HCT116 (cell line): ENCODE results near the gene SHKBP1. TPM values are rescaled to one million over a fixed set of nuclear protein-coding genes. Genes with fewer than 3 reads are reported as not detected.
A peak's percentile ranks its signal among the peaks of the same experiment; 100 is the strongest.

ENCODE experiments used
- ATAC-seq: fragments of 200-7000 bp; cut with Tn5 transposase; 2 replicates; pipeline ENCODE4 v1.9.1; 2020; ENCODE audit warnings: mild to moderate bottlenecking, moderate library complexity
- BruUV-seq: library from RNA; stranded (reverse); fragments of 400-500 nt; replicated peaks from 2 replicates; lab custom pipeline; 2021; lab: Mats Ljungman, UMichigan
- CTCF ChIA-PET: fragments of 300-600 bp; sonication (Branson Sonifier 250); formaldehyde crosslinking; loops from one replicate; lab custom pipeline; 2021; ENCODE audit warnings: antibody characterized with exemption; lab: Charles Lee
- POLR2A ChIA-PET: fragments of 300-600, 350-600 bp; sonication (Branson Sonifier 250); formaldehyde crosslinking; loops from one replicate; lab custom pipeline; 2021; ENCODE audit warnings: antibody characterized with exemption; lab: Charles Lee
- RAD21 ChIA-PET, 2 experiments: fragments of 300-600 bp; sonication (Branson Sonifier 250); formaldehyde crosslinking; loops; one replicate each; lab custom pipeline; 2023; ENCODE audit warnings: low total read pairs in 2 of 2; ENCODE audit not compliant: uncharacterized antibody in 2 of 2, unreplicated experiment in 2 of 2, low non-redundant PET in 1 of 2; lab: Charles Lee
- DNase-seq: peaks from one replicate; pipeline ENCODE4 v3.0.0-alpha.2; 2010; ENCODE audit warnings: low read depth, low spot score
- H2AFZ ChIP-seq: fragments of 200-600 bp; shearing (Covaris generic), sonication (generic); 2 replicates; pipeline ENCODE4 v1.6.1; 2017; ENCODE audit warnings: low read depth, mixed run types, mixed read lengths, antibody characterized with exemption, low read length; ENCODE audit not compliant: poor library complexity, severe bottlenecking
- H3K27ac ChIP-seq: 2 replicates; pipeline ENCODE4 v1.5.1; 2012; ENCODE audit warnings: low read depth, low read length
- H3K27me3 ChIP-seq: fragments of 200-600 bp; sonication (generic); 2 replicates; pipeline ENCODE4 v1.6.1; 2016; ENCODE audit warnings: mixed run types, low read length, mixed read lengths; ENCODE audit not compliant: insufficient read depth
- H3K36me3 ChIP-seq, 2 experiments: fragments of 200-500 bp in 1 of 2; fragments of 200-600 bp in 1 of 2; sonication (Bioruptor generic) in 1 of 2; sonication (generic) in 1 of 2; 2 replicates each; pipeline versions ENCODE4 v1.5.1 to v1.6.1; 2014 to 2016; ENCODE audit warnings: low read length in 2 of 2, inconsistent platforms in 1 of 2, mixed read lengths in 1 of 2, mixed run types in 1 of 2; ENCODE audit not compliant: insufficient read depth in 2 of 2, control insufficient read depth in 1 of 2
- H3K4me1 ChIP-seq, 2 experiments: fragments of 200-600 bp in 1 of 2; sonication (generic) in 1 of 2; 2 replicates each; pipeline versions ENCODE4 v1.5.1 to v1.6.1; 2012 to 2017; ENCODE audit warnings: low read length in 2 of 2, inconsistent platforms in 1 of 2, mild to moderate bottlenecking in 1 of 2, mixed read lengths in 1 of 2, mixed run types in 1 of 2, moderate library complexity in 1 of 2; ENCODE audit not compliant: insufficient read depth in 2 of 2, control insufficient read depth in 1 of 2
- H3K4me2 ChIP-seq: fragments of 200-600 bp; sonication (generic); 2 replicates; pipeline ENCODE4 v1.6.1; 2017; ENCODE audit warnings: mixed run types, low read length, mixed read lengths
- H3K4me3 ChIP-seq, 2 experiments: fragments of 200-600 bp in 1 of 2; sonication (generic) in 1 of 2; replicated peaks in 1 of 2; 2 replicates each; pipeline ENCODE4 v1.5.1; 2011 to 2016; ENCODE audit warnings: low read length in 2 of 2, control low read depth in 1 of 2, low read depth in 1 of 2, mild to moderate bottlenecking in 1 of 2, mixed read lengths in 1 of 2, mixed run types in 1 of 2
- H3K79me2 ChIP-seq: fragments of 200-600 bp; sonication (generic); 2 replicates; pipeline ENCODE4 v1.6.1; 2017; ENCODE audit warnings: mild to moderate bottlenecking, mixed run types, low read length, moderate library complexity, mixed read lengths; ENCODE audit not compliant: insufficient read depth
- H3K9ac ChIP-seq: fragments of 200-600 bp; sonication (generic); 2 replicates; pipeline ENCODE4 v1.6.1; 2016; ENCODE audit warnings: low read length, mixed read lengths
- H3K9me2 ChIP-seq: fragments of 200-600 bp; sonication (generic), shearing (Covaris generic); 2 replicates; pipeline ENCODE4 v1.6.1; 2017; ENCODE audit warnings: mixed run types, mild to moderate bottlenecking, moderate library complexity; ENCODE audit not compliant: insufficient read depth
- H3K9me3 ChIP-seq, 2 experiments: fragments of 200-500 bp in 1 of 2; fragments of 200-600 bp in 1 of 2; sonication (Bioruptor generic) in 1 of 2; sonication (generic) in 1 of 2; 2 replicates each; pipeline ENCODE4 v1.6.1; 2014 to 2017; ENCODE audit warnings: low read length in 2 of 2, mixed read lengths in 2 of 2, inconsistent platforms in 1 of 2, low read depth in 1 of 2, mild to moderate bottlenecking in 1 of 2, mixed run types in 1 of 2, moderate library complexity in 1 of 2; ENCODE audit not compliant: control insufficient read depth in 1 of 2, insufficient read depth in 1 of 2
- H4K20me1 ChIP-seq: fragments of 200-600 bp; sonication (generic), shearing (Covaris generic); 2 replicates; pipeline ENCODE4 v1.6.1; 2017; ENCODE audit warnings: mixed run types, mild to moderate bottlenecking, moderate library complexity; ENCODE audit not compliant: insufficient read depth
- CTCF ChIP-seq, 3 experiments: fragments of 200-600 bp in 1 of 3; sonication (generic) in 1 of 3; IDR thresholded peaks in 2 of 3; conservative IDR thresholded peaks in 1 of 3; 2 replicates each; pipeline ENCODE4 v1.5.1; 2012 to 2017; ENCODE audit warnings: low read depth in 2 of 3, low read length in 2 of 3, antibody characterized with exemption in 1 of 3, borderline replicate concordance in 1 of 3, control low read depth in 1 of 3, mild to moderate bottlenecking in 1 of 3, mixed read lengths in 1 of 3, mixed run types in 1 of 3, moderate library complexity in 1 of 3; ENCODE audit not compliant: insufficient read depth in 1 of 3
- EGR1 ChIP-seq: IDR thresholded peaks from 2 replicates; pipeline ENCODE4 v1.6.1; 2012; ENCODE audit warnings: low read depth
- FOSL1 ChIP-seq: IDR thresholded peaks from 2 replicates; pipeline ENCODE4 v1.6.1; 2012; ENCODE audit warnings: low read depth
- POLR2A ChIP-seq: IDR thresholded peaks from 2 replicates; pipeline ENCODE4 v1.7.0; 2011; ENCODE audit warnings: borderline replicate concordance; ENCODE audit not compliant: insufficient read depth, insufficient read length; ENCODE audit errors: extremely low read depth
- POLR2AphosphoS5 ChIP-seq: IDR thresholded peaks from 2 replicates; pipeline ENCODE4 v1.6.1; 2011; ENCODE audit warnings: mild to moderate bottlenecking, low read depth, low read length, moderate library complexity
- SIN3A ChIP-seq: IDR thresholded peaks from 2 replicates; pipeline ENCODE4 v1.6.1; 2012; ENCODE audit warnings: low read depth
- SP1 ChIP-seq: IDR thresholded peaks from 2 replicates; pipeline ENCODE4 v1.6.1; 2012; ENCODE audit warnings: low read depth
- TCF7L2 ChIP-seq: IDR thresholded peaks from 2 replicates; pipeline ENCODE4 v1.7.0; 2011; ENCODE audit warnings: borderline replicate concordance, inconsistent platforms; ENCODE audit not compliant: insufficient read depth, insufficient read length; ENCODE audit errors: extremely low read depth
- ZNF274 ChIP-seq: fragments of 200-500 bp; sonication (Bioruptor generic); IDR thresholded peaks from 2 replicates; pipeline ENCODE4 v1.6.1; 2014; ENCODE audit warnings: mild to moderate bottlenecking, low read depth, low read length, inconsistent platforms
- intact Hi-C: fragments of 100-400 bp; cut with micrococcal nuclease; formaldehyde crosslinking; loops from 2 replicates; pipeline ENCODE4 v1.10.0; 2022
- total RNA-seq: library from RNA; stranded (reverse); gene quantifications from one replicate; pipeline ENCODE4 v1.2.1, GENCODE V29; 2021; ENCODE audit not compliant: unreplicated experiment
- TF ChIP-seq, protein P1 (sequence below): IDR thresholded peaks from 2 replicates; pipeline ENCODE4 v1.6.1; 2012

Gene SHKBP1
- total RNA-seq, 1 experiment from 2014 or later: 97.4 TPM

DNA sequence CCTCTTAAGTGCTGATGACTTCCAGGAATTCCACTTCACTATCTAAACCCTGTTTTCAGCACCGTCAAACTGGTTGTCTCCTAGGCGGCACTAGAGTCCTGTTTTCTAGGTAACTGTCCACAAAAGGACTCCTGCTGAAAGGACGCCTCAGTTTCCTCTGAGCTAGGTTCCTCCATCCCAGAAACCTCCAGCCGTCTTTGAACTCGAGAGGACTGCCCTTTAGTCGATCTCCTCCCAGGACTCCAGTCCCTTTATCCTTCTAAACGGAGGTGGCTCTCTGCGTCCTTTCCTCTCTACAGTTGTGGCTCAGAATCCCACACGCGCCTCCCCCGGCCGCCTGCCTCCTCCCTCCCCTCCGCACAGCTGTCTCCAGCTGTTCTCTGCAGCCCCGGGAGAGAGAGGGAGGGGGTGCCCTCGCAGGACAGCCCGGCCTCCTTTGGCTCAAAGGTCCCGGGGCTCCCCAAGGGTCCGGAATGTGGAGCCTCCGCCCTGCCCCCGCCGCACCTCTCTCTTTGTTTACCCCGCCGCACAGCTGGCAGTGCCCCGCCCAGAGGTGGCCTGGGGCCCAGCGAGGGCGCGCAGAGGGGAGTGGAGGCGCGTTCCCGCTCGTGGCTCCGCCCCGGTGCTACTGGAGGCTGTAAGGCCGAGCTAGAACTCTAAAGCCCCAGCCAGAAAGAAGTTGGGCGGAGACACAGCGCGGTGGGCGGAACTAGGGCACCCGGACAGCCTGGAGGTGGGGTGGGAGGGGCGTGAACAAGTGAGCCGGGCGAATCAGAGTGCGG is 26.9 kb downstream of the SHKBP1 start:
- CTCF ChIA-PET: interaction anchor here (0.8 to 4.4 kb wide), 16 partner anchors 8 to 299 kb away, joined by 3 to 39 read pairs (median 8); partner anchors contain the start of genes BLVRB and EGLN2
- Histone ChIP-seq H3K4me1 (peaks cover 36 to 86% of the 10 kb centered on the region in 2 experiments), H3K4me3 (peak overlapping the region; percentile 62 to 67), H3K27me3 (no peaks in the 10 kb centered on the region), H3K9ac (peak overlapping the region; percentile 92), H2AFZ (no peak overlapping the region)
- peak; percentile 68 for ATAC-seq
- RAD21 ChIA-PET: interaction anchor here (0.6 to 1.0 kb wide), 3 partner anchors 9 to 34 kb away, joined by 3 read pairs; no protein-coding TSS in a partner anchor
- POLR2A ChIA-PET: interaction anchor here (0.9 to 4.9 kb wide), 7 partner anchors 9 to 178 kb away, joined by 3 to 55 read pairs (median 5); partner anchors contain the start of genes BLVRB and SERTAD1
- peak; percentile 99 for DNase-seq
- TF ChIP-seq POLR2A (no peak), TCF7L2 (peak; percentile 75), FOSL1 (no peak), EGR1 (no peak)
- TF ChIP-seq, protein P1, sequence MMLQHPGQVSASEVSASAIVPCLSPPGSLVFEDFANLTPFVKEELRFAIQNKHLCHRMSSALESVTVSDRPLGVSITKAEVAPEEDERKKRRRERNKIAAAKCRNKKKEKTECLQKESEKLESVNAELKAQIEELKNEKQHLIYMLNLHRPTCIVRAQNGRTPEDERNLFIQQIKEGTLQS: no peak
- TF ChIP-seq, all 23 proteins: peak for 1
- BruUV-seq: no TSS peak
- Histone ChIP-seq H3K9me3 (no peaks in the 10 kb centered on the region), H3K79me2 (peaks cover 15% of the 10 kb centered on the region; the same call in 1 of the 2 replicates), H3K9me2 (no peaks in the 10 kb centered on the region), H3K4me2 (peak overlapping the region; percentile 93), H3K36me3 (no peaks in the 10 kb centered on the region), H3K27ac (peak overlapping the region; percentile 96), H4K20me1 (no peaks in the 10 kb centered on the region)
- intact Hi-C loops: loop anchor here (2.0 to 10.0 kb wide), 3 partner anchors 139 to 459 kb away; partner anchors contain the start of gene BLVRB

- H3K4me2 ChIP-seq: peak overlapping the region; percentile 93
- peak overlapping the region; percentile 73 for H3K9ac ChIP-seq
- no peak overlapping the region for H2AFZ ChIP-seq
- no peak for ATAC-seq
- peaks cover 10% of the 10 kb centered on the region; the same call in 1 of the 2 replicates for H3K79me2 ChIP-seq
- H3K4me3 ChIP-seq: peak overlapping the region; percentile 48 to 61
- H3K9me3 ChIP-seq: no peaks in the 10 kb centered on the region
- peaks cover 37 to 86% of the 10 kb centered on the region in 2 experiments for H3K4me1 ChIP-seq
- H3K27ac ChIP-seq: peak overlapping the region; percentile 96
- no peaks in the 10 kb centered on the region for H4K20me1 ChIP-seq
- no peaks in the 10 kb centered on the region for H3K36me3 ChIP-seq
- ChIA-PET POLR2A (interaction anchor here (1.4 to 4.9 kb wide), 5 partner anchors 9 to 178 kb away, joined by 3 to 55 read pairs (median 7); partner anchors contain the start of genes BLVRB and SERTAD1), RAD21 (interaction anchor here (0.6 to 1.0 kb wide), 3 partner anchors 9 to 35 kb away, joined by 3 read pairs; no protein-coding TSS in a partner anchor), CTCF (interaction anchor here (0.8 to 4.4 kb wide), 13 partner anchors 9 to 299 kb away, joined by 3 to 39 read pairs (median 19); partner anchors contain the start of genes BLVRB and EGLN2)
- TF ChIP-seq SP1: no peak
- 0 out of 6 replicates have a peak, but pooled peaks of 1 of the 3 experiments have one; percentile 9 for TF ChIP-seq CTCF (IDR thresholded peaks at IDR 0.05 in 2 of 3, conservative IDR thresholded peaks at IDR 0.05 in 1 of 3; ENCODE audit: borderline replicate concordance in 1 of 3, insufficient read depth in 1 of 3, low read depth in 2 of 3, low read length in 2 of 3)
- no peak; the same call in 1 of the 2 replicates for TF ChIP-seq POLR2AphosphoS5
- no peak for TF ChIP-seq SIN3A
- no peak for TF ChIP-seq TCF7L2
- no peak for TF ChIP-seq ZNF274
- no peak for TF ChIP-seq FOSL1
- no peak for DNase-seq
- H3K27me3 ChIP-seq: no peaks in the 10 kb centered on the region
- BruUV-seq: no TSS peak
- intact Hi-C loops: loop anchor here (5.0 to 10.0 kb wide), 2 partner anchors 182 to 459 kb away; no protein-coding TSS in a partner anchor
- no peaks in the 10 kb centered on the region for H3K9me2 ChIP-seq
These were observed 27.5 kb downstream of the SHKBP1 start for GRCh38 chr19:40604171-40604646.
